Fibroblast of skin of left biceps (primary cell): Measurements from ENCODE around the gene ATP6V0D1.
"Not testable (repeated sequence)": the region's sequence is repeated elsewhere in the genome, so short reads cannot be mapped to it uniquely, and the experiment has no call there.

ENCODE experiments used
- DNase-seq, 2 experiments: peaks; one replicate each; pipeline ENCODE4 v3.0.0-alpha.2; 2013; ENCODE audit warnings: low read depth in 2 of 2

ATP6V0D1 gene

GRCh38 chr16:67504031-67505021, 23.4 kb upstream of the ATP6V0D1 start:
- DNase-seq: no peak

DNA sequence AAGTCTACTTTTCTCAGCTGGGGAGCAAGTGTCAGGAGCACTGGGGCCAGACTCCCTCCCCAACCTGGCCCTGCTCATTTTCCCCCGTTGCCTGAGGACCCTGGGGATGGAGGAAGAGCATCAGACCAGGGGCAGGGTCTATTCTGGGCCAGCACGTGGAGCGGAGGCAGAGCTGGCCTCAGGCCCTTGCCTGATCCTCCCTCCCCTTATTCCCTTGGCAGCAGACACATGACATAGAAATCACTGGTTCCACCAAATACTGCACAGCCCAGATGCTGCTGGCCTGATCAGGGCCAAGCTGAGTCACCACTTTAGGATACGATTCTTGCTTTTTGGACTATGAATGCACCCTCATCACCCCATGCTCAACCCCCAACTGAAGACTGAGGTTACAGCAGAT, 18.1 kb upstream of the ATP6V0D1 start:
- no peak for DNase-seq

GRCh38 chr16:67490335-67491096, 9.6 kb upstream of the ATP6V0D1 start:
- DNase-seq: no peak

DNA sequence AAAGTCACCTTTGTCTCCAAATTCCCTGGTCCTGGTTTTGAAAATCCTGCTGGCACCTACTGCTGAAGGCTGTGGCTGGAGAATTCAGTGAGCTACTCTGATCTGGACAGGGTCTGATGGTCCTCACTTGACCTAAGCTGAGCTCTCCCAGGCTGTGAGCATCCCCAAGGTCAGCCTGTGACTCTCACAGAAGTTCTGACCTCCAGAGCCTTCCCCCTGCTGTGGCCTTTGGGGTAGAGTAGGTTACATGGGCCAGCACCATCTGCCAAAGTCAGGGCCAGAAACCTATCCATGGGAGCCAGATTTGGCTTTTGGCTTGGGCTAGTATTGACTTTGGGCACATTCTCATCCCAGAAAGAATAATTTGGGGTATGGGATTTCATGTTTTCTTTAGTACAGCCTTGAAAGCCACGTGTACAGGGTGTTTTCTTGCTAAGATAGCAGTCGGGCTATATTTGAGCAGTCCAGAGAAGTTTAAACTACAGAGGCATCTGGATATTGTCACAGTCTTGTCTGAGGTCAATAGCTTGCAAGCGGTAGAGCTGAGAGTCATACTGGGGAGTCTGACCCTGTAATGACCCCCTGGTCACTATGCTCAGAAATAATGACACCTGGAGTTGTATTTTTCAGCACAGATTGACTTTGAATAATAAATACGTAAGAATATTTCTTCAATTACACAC, 8.6 kb upstream of the ATP6V0D1 start:
- no peak for DNase-seq

GRCh38 chr16:67487561-67487960, 6.6 kb upstream of the ATP6V0D1 start:
- DNase-seq: not testable (repeated sequence)

GRCh38 chr16:67486805-67487204, 5.8 kb upstream of the ATP6V0D1 start:
- no peak for DNase-seq

- no peak for DNase-seq
Measured at GRCh38 chr16:67483731-67484525, 3.0 kb upstream of the ATP6V0D1 start.

DNA sequence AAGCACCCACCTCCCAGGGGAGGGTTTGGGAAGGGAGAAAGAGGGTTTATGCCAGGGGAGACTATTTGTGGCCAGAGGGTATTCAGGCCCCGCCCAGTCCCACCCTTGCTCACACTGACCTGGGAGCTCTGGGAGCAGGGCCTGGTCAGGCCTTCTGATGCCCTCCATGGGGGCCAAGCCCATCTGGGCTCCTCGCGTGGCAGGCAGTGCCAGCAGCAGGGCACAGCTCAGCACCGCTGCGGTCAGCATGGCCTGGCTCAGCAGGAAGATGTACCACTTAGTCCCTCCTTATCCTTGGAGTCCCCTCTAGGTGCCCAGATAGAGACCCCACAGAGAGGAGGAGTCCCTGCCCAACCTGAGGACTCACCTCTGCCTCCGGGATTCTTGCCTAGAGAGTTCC, 2.2 kb upstream of the ATP6V0D1 start, which contains the start of gene AGRP:
AGRP (minus strand) TSS at position 398 of the 400 bp plus-strand sequence; CDS start at position 249, 149 bp downstream.
- DNase-seq: no peak

DNA sequence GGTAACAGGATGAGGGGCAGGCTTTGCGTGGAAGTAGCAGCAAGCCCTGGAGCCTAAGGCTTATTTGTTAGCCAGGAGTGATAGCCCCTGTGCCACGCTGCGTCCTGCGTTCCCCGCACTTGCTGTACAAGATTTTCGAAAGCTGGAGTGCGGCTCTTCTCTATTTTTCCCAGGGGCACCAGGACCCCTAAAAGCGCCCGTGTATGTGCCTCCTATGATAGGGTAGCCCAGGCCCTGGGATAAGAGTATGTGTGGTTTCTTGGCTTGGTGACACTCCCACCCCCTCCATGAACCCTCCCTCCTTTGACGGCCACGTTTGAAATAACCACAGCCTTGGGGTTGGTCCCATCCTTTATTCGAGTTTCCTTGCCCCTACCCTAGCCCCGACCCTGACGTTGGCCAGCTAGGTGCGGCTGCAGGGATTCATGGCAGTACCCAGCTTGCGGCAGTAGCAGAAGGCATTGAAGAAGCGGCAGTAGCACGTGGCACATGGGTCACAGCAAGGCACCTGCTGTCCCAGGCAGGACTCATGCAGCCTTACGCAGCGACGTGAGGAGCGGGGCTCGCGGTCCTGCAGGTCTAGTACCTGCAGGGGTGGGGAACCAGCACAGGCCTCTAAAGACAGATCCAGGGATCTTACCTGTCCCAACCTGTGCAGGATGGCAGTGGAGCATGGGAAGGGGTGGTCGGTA, 1.4 kb upstream of the ATP6V0D1 start:
- no peak for DNase-seq

- DNase-seq: no peak
Measured at GRCh38 chr16:67481561-67482232, 740 bp upstream of the ATP6V0D1 start.

DNA sequence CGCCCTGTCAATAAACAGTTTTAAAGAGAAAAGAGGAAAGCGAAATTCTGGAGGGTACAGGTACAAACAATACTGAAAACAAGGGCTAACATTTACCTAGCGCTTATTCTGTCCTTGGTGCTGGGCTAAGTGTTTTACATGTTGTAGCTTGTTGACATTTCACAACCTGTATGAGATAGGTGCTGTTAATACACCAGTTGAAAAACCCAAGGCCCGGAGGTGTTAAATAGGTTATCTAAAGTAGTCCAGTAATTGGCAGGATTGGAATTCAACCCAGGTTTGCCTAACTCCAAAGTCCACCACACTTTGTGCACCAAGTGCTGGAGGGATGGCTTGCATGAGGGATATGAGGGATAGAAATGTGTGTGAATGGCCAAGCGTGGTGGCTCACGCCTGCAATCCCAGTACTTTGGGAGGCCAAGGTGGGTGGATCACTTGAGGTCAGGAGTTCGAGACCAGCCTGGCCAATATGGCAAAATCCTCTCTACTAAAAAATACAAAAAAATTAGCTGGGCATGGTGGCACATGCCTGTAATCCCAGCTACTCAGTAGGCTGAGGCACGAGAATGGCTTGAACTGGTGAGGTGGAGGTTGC, 2.9 kb downstream of the ATP6V0D1 start:
- no peak for DNase-seq

- no peak for DNase-seq
Measured at GRCh38 chr16:67474551-67475455, 6.2 kb downstream of the ATP6V0D1 start.

- DNase-seq: no peak
Measured at GRCh38 chr16:67471758-67472384, 9.1 kb downstream of the ATP6V0D1 start.

DNA sequence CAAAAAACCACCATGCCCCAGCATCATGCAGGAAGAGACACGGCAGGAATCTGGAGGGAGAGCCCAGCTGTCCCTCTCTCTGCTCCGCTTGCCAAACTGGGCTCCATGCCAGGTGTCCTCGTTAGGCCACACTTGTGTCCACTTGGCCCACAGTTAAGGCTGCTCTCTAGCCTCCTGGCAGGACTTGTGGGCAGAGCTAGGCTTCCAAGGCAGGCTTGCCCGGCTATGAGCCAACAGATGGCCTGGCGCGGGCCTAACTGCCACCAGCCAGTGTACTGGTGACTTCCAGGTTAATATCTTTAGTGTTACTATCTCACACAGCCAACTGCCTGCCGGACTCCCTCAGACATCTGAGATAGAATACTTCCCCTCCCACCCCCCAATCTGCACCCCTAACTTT, 10.6 kb downstream of the ATP6V0D1 start:
- no peak for DNase-seq

DNA sequence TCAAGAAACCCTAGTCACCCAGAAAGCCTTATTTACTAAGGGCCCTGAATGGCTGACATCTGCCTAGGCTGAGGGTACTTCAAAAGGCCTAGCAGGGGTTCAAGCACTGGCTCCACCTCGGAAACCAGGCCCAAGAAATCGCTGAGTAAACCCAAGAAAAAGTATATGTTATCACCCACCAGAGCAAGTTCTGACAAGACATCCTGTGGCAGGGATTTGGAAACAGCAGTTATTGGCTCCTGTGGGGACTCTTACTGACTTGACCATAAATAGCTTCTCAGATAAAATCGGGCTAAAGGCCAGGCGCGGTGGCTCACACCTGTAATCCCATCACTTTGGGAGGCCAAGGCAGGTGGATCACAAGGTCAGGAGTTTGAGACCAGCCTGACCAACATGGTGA, 12.2 kb downstream of the ATP6V0D1 start:
- no peak for DNase-seq

GRCh38 chr16:67466581-67466980, 14.4 kb downstream of the ATP6V0D1 start:
- DNase-seq: no peak

GRCh38 chr16:67464565-67464964, 16.4 kb downstream of the ATP6V0D1 start:
- DNase-seq: no peak

DNA sequence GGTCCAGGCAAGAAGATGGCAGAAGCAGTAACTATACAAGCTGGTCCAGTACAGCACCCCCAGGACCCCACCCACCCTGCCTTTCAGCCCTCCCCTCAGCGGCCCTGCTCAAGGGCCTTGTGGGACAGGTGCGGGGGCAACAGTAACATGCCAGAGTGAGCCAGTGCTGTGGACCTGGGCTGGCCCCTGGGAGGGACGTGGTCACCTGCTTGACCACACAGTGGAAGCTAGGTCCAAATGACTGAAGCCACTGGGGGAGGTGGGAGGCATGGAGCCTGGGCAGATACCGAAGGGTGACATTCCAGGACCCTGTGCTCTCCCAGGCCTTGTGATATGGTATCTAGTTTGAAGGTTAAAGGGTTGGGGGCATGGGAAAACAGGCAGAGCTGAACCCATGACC, 17.3 kb downstream of the ATP6V0D1 start:
- no peak for DNase-seq
